ENCODE measurements around the gene CAPN7.

The CAPN7 gene

GRCh38 chr3:15276028-15276724 lies 70.1 kb downstream of the CAPN7 start:
- DNase-seq (ENCODE audit: low read depth), result no peak

- DNase-seq (ENCODE audit: low read depth), result no peak
These were observed 71.9 kb downstream of the CAPN7 start for GRCh38 chr3:15277861-15278500.

DNA sequence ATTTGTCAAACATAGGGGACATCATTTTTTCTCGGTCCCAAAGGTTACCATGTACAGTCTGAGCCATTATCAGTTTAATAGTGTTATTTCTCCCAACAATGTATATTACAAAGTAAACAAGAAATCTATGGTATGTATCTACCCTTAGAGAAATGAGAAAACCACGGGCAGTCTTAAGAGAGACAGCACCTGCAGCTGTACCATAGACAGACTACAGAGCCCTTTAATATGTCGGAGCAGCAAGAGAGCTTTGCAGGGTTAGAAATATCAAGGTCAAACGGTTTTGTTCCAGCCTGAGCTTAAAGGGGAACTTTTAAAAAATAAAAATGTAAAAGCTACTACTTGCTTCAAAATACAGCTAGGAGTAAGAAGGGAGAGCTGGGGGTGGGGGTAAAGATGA lies 73.2 kb downstream of the CAPN7 start:
- DNase-seq (ENCODE audit: low read depth), result no peak

- DNase-seq (ENCODE audit: low read depth), result no peak
These were observed 73.8 kb downstream of the CAPN7 start for GRCh38 chr3:15279671-15280402.

- DNase-seq (ENCODE audit: low read depth), result no peak
These were observed 74.9 kb downstream of the CAPN7 start for GRCh38 chr3:15280853-15281532.

DNA sequence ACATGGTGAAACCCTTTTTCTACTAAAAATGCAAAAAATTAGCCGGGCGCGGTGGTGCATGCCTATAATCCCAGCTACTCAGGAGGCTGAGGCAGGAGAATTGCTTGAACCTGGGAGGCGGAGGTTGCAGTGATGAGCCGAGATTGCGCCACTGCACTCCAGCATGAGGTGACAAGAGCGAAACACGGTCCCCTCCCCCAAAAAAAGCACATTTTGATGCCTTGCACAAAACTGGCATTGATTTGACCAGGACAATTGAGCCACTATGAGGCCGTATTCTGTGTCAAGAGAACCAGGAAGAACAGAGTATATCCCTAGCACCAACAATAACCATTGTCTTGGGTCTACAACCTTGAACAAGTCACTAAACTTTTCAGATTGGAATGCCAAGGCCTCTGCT lies 75.8 kb downstream of the CAPN7 start:
- no peak for DNase-seq (ENCODE audit: low read depth)

GRCh38 chr3:15283702-15284101 lies 77.7 kb downstream of the CAPN7 start:
- no peak for DNase-seq (ENCODE audit: low read depth)

DNA sequence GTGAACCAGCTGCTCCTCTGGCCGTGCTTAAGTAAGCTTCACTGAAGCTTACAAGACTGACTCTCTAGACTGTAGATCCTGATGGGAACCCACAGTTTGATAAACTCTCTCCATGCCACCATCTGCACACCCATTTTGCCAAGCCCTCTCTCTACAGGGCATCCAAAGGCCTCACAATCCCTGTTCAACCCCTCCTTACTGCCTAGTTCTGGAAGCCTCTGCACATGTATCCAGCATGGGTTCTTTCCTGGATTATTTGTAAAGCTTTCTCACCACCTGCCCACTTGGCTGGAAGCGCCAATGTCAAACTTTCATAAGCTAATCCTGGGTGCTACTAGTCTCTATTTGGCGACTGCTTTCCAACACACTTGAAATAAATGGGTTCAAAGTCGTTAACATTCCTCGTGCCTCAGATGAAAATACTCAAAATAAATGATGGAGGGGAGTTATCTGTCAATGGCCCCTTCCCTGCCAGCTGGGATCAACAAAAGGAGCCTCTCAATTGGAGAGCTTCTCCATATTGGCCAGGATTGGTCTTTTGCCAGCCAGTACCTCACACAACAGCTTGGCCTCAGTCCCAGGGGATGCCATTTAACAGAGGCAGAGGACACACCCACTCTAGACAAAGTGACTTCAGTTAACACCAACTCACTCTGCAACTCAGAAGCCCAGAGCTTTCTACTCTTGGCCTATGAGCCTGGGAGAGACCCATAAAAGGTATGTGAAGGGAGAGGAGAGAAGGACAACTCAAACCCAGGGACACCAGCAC lies 78.3 kb downstream of the CAPN7 start:
- no peak for DNase-seq (ENCODE audit: low read depth)

GRCh38 chr3:15286022-15286421 lies 80.0 kb downstream of the CAPN7 start:
- no peak for DNase-seq (ENCODE audit: low read depth)

- DNase-seq (ENCODE audit: low read depth), result no peak
These were observed 81.7 kb downstream of the CAPN7 start for GRCh38 chr3:15287565-15288330.

GRCh38 chr3:15288331-15289035 lies 82.4 kb downstream of the CAPN7 start:
- DNase-seq (ENCODE audit: low read depth), result no peak

GRCh38 chr3:15289661-15290060 lies 83.6 kb downstream of the CAPN7 start:
- no peak for DNase-seq (ENCODE audit: low read depth)

DNA sequence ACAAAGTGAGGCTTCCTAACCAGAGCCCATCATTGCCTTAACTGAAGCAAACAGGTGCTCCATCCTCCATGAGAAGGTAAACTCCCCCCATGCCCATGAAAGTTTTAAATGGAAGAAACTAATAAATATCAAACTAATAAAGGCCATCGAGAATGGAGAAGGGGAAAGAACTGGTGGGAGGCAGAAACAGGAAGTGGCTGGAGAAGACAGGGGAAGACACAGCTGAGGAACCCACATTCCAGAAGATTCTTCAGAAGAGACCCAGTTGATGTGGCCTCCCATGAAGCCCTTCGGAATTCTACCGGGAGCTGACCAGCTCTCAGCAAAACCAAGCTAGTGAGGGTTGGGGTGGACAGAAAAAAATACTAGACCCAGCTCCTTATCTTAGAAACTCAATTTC lies 84.7 kb downstream of the CAPN7 start:
- DNase-seq (ENCODE audit: low read depth), result no peak

DNA sequence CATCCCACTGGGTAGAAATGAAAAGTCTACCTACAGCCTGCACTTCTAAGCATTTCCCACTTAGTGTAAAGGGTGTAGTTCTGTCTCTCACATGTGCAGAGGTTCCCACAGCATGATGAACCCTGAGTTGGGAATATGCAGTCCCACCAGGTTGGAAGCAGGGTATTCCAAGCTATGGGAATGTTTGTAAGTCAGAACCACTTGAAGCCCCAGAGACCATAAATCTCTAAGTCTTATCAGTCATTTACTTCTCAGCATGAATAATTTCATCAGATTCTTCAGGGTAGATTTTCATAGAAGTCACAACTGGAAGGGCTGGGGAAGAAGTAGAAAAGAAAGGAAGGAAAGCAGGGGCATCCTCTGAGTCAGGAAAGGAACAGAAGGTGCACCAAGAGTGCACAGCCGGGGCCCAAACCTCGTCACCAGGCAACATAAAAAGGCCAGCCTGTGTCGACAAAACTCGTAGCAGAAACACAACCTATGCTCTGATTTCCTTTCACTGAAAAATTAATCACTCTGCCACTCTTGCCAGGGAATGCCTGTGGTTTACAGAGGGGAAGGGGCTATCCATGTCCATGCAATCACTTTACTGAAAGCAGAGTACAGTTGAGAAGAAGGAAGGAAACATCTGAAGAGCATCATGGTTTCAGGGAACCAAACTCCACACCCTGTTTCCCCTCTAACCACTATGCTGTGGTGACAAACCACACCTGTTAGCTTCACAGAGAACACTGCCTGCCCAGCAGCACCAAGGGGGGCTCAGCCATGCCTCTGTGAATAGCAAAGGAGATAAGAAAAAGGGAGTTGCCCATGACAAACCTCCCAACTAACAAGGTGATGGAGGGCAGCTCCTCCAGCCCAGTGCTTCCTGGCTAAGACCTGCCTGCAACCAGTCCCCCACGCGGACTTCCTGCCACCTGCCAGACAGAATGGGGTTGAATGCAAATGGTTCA lies 85.8 kb downstream of the CAPN7 start:
- DNase-seq (ENCODE audit: low read depth), result no peak

GRCh38 chr3:15292765-15293522 lies 86.9 kb downstream of the CAPN7 start:
- no peak for DNase-seq (ENCODE audit: low read depth)

GRCh38 chr3:15294929-15295328 lies 88.9 kb downstream of the CAPN7 start:
- DNase-seq (ENCODE audit: low read depth), result no peak

DNA sequence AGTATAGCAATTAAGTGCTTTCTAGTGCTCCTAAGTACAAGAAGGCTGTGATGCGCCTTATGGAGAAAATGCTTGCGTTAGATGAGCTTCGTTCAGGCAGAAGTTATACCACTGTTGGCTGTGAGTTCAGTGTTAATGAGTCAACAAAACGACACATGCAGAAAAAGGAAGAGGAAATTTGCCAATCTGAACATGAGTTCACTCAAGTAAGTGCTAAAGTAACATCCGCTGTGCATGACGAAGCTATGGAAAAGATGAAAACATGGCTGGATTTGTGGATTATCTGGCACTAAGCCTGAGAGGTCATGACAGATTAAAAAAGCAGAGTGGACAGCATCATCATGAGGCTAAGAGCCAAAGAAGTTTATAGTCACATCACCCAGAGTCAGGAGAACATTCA lies 89.5 kb downstream of the CAPN7 start:
- DNase-seq (ENCODE audit: low read depth), result no peak

DNA sequence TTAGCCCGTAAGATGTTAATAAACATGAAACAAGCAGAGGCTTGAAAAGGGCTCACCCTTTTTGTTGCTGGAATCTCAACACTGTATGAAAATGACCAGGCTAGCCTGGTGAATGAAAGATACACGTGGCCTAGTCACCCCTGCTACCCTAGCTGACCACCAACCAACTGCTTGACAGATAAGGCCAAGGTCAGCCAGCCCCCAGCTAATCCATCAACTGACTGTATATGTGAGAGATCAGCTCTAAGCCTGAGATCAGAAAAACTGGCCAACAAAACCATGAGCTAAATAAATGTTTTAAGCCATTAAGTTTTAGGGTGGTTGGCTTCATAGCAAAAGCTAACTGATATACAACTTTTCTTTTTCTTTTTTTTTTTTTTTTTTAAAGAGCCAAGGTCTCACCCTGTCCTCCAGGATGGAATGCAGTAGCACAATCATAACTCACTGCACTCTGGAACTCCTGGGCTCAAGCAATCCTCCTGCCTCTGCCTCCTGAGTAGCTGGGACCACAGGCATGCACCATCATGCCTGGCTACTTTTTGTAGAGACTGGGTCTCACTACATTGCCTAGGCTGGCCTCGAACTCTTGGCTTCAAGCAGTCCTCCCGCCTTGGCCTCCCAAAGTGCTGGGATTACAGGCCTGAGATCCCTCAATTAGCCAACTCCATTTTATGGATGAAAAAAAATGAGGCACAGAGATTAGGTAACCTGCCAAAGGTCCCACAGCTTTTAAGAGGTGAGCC lies 91.7 kb downstream of the CAPN7 start:
- no peak for DNase-seq (ENCODE audit: low read depth)
